CD14-positive monocyte (primary cell): ENCODE measurements around the gene C10orf95. TPM values are rescaled to one million over a fixed set of nuclear protein-coding genes. Genes with fewer than 3 reads are reported as not detected.

Experiments used
- DNase-seq, 3 donors: peaks; one replicate each; pipeline ENCODE4 v3.0.0-alpha.2; 2011 to 2022
- H2AFZ ChIP-seq: 2 replicates; pipeline ENCODE4 v1.6.0; 2012; ENCODE audit warnings: mild to moderate bottlenecking, low read depth, low read length, inconsistent platforms; ENCODE audit not compliant: insufficient read depth, poor library complexity, severe bottlenecking
- H3K27ac ChIP-seq, 2 donors: 1 replicate in 1 of 2; 2 replicates in 1 of 2; pipeline ENCODE4 v1.5.1; 2012 to 2013; ENCODE audit warnings: low read length in 2 of 2, control low read depth in 1 of 2, inconsistent platforms in 1 of 2, low read depth in 1 of 2, mild to moderate bottlenecking in 1 of 2
- H3K27me3 ChIP-seq, 2 donors: one replicate each; pipeline versions ENCODE4 v1.6.0 to v1.6.1; 2011 to 2013; ENCODE audit warnings: low read length in 2 of 2; ENCODE audit not compliant: control insufficient read depth in 2 of 2, insufficient read depth in 2 of 2
- H3K36me3 ChIP-seq, 2 donors: replicated peaks in 1 of 2; 1 replicate in 1 of 2; 2 replicates in 1 of 2; pipeline versions ENCODE4 v1.5.1 to v1.6.1; 2012 to 2013; ENCODE audit warnings: low read length in 2 of 2, control low read depth in 1 of 2, inconsistent platforms in 1 of 2, mild to moderate bottlenecking in 1 of 2; ENCODE audit not compliant: insufficient read depth in 2 of 2, control insufficient read depth in 1 of 2
- H3K4me1 ChIP-seq, 2 donors: 1 replicate in 1 of 2; 2 replicates in 1 of 2; pipeline versions ENCODE4 v1.5.1 to v1.6.1; 2012 to 2013; ENCODE audit warnings: low read length in 2 of 2, control low read depth in 1 of 2, inconsistent platforms in 1 of 2, mild to moderate bottlenecking in 1 of 2, moderate library complexity in 1 of 2; ENCODE audit not compliant: insufficient read depth in 2 of 2, control insufficient read depth in 1 of 2
- H3K4me2 ChIP-seq: replicated peaks from 2 replicates; pipeline ENCODE3; 2012; ENCODE audit warnings: low read length, moderate library complexity, mild to moderate bottlenecking; ENCODE audit not compliant: poor library complexity, severe bottlenecking; ENCODE audit errors: extremely low read depth
- H3K4me3 ChIP-seq, 3 experiments: fragments of 200-600 bp in 1 of 3; sonication (generic) in 1 of 3; replicated peaks in 1 of 3; 1 replicate in 2 of 3; 2 replicates in 1 of 3; pipeline ENCODE4 v1.5.1; 2011 to 2013; ENCODE audit warnings: low read length in 3 of 3, mild to moderate bottlenecking in 3 of 3, control low read depth in 2 of 3, low read depth in 2 of 3, inconsistent platforms in 1 of 3, moderate library complexity in 1 of 3
- H3K79me2 ChIP-seq: 2 replicates; pipeline ENCODE4 v1.6.0; 2012; ENCODE audit warnings: mild to moderate bottlenecking, control low read depth, inconsistent platforms, low read length, moderate library complexity; ENCODE audit not compliant: insufficient read depth
- H3K9ac ChIP-seq: 2 replicates; pipeline ENCODE4 v1.6.0; 2017; ENCODE audit warnings: low read length, mild to moderate bottlenecking; ENCODE audit not compliant: insufficient read depth, poor library complexity, severe bottlenecking
- H3K9me3 ChIP-seq, 2 donors: replicated peaks in 1 of 2; 1 replicate in 1 of 2; 2 replicates in 1 of 2; pipeline versions ENCODE4 v1.5.1 to v1.6.1; 2012 to 2013; ENCODE audit warnings: low read length in 2 of 2, control low read depth in 1 of 2; ENCODE audit not compliant: control insufficient read depth in 1 of 2, insufficient read depth in 1 of 2
- H4K20me1 ChIP-seq: 2 replicates; pipeline ENCODE4 v1.6.0; 2012; ENCODE audit warnings: mild to moderate bottlenecking, low read length, control low read depth, moderate library complexity; ENCODE audit not compliant: insufficient read depth
- H3K27ac Mint-ChIP-seq, 7 donors: one replicate each; pipeline ENCODE4 v1.8.0; 2020; ENCODE audit warnings: mild to moderate bottlenecking in 7 of 7, mixed read lengths in 7 of 7, moderate library complexity in 6 of 7, inconsistent platforms in 2 of 7
- H3K27me3 Mint-ChIP-seq, 3 donors: one replicate each; pipeline ENCODE4 v1.8.0; 2021 to 2022; ENCODE audit warnings: low read depth in 3 of 3, mild to moderate bottlenecking in 3 of 3, mixed read lengths in 3 of 3, moderate library complexity in 3 of 3, inconsistent platforms in 1 of 3
- H3K36me3 Mint-ChIP-seq, 2 donors: one replicate each; pipeline ENCODE4 v1.8.0; 2020; ENCODE audit warnings: mixed read lengths in 2 of 2, inconsistent platforms in 1 of 2, mild to moderate bottlenecking in 1 of 2
- H3K4me1 Mint-ChIP-seq: one replicate; pipeline ENCODE4 v1.8.0; 2020; ENCODE audit warnings: mild to moderate bottlenecking, mixed read lengths
- H3K4me3 Mint-ChIP-seq, 2 donors: one replicate each; pipeline ENCODE4 v1.8.0; 2020; ENCODE audit warnings: mild to moderate bottlenecking in 2 of 2, mixed read lengths in 2 of 2, moderate library complexity in 1 of 2
- H3K9me3 Mint-ChIP-seq, 7 donors: one replicate each; pipeline ENCODE4 v1.8.0; 2020 to 2022; ENCODE audit warnings: mixed read lengths in 7 of 7, mild to moderate bottlenecking in 6 of 7, moderate library complexity in 6 of 7, inconsistent platforms in 2 of 7
- CTCF ChIP-seq: fragments of 200-600 bp; IDR thresholded peaks from one replicate; pipeline ENCODE4 v1.8.0; 2022; ENCODE audit warnings: antibody characterized with exemption, mild to moderate bottlenecking
- WGBS: methylation state at CpG from one replicate; pipeline ENCODE4 v1.1.5; 2013; ENCODE audit warnings: missing lambda C conversion rate; ENCODE audit not compliant: insufficient coverage; 5-methylcytosine and 5-hydroxymethylcytosine counted together
- intact Hi-C, 2 donors: fragments of 100-400 bp; cut with micrococcal nuclease; formaldehyde crosslinking; loops; one replicate each; pipeline versions ENCODE4 v1.15.0 to v1.15.1; 2023
- polyA plus RNA-seq, 3 donors: library from polyadenylated mRNA; depleted of rRNA in 1 of 3; unstranded in 2 of 3; stranded (reverse) in 1 of 3; fragments of 300-500 nt in 2 of 3; fragments of >200 nt in 1 of 3; fragmentation: Illumina TruSeq in 2 of 3; gene quantifications; 1 replicate in 2 of 3; 2 replicates in 1 of 3; pipeline ENCODE4 v1.2.3, GENCODE V29; 2012 to 2021

C10orf95 gene
- polyA plus RNA-seq, 3 donors = 0.27 TPM; not detected in 2

GRCh38 chr10:102419269-102420180 lies 31.8 kb downstream of the C10orf95 start:
- Mint-ChIP-seq H3K9me3 (peaks cover 0 to 7% (median 4%) of the 10 kb centered on the region in 7 donors), H3K27ac (peak overlapping the region in 1 of 7 donors; percentile 75), H3K4me3 (peak overlapping the region; percentile 93 to 97), H3K36me3 (peaks cover 11 to 18% of the 10 kb centered on the region in 2 donors), H3K4me1 (peaks cover 36% of the 10 kb centered on the region), H3K27me3 (peaks cover 24 to 39% (median 24%) of the 10 kb centered on the region in 3 donors)
- peak in 1 of 3 donors; percentile 40 for DNase-seq
- intact Hi-C loops = loop anchor here (2.0 to 5.0 kb wide), 2 partner anchors 43 to 59 kb away; no protein-coding TSS in a partner anchor
- Histone ChIP-seq H3K4me3 (peak overlapping the region; percentile 2 to 96 (median 82)), H4K20me1 (peaks cover 24% of the 10 kb centered on the region), H3K4me2 (peak overlapping the region; percentile 98), H3K9ac (no peak overlapping the region), H3K27ac (no peak overlapping the region), H3K27me3 (peaks cover 11 to 27% of the 10 kb centered on the region in 2 donors), H3K4me1 (peaks cover 33 to 41% of the 10 kb centered on the region in 2 donors), H2AFZ (peak overlapping the region; percentile 90), H3K36me3 (peaks cover 16 to 17% of the 10 kb centered on the region in 2 donors), H3K79me2 (peaks cover 17% of the 10 kb centered on the region), H3K9me3 (no peaks in the 10 kb centered on the region)
- TF ChIP-seq CTCF = no peak
- 1% methylated on average over 36 of the region's 54 CpGs for WGBS

DNA sequence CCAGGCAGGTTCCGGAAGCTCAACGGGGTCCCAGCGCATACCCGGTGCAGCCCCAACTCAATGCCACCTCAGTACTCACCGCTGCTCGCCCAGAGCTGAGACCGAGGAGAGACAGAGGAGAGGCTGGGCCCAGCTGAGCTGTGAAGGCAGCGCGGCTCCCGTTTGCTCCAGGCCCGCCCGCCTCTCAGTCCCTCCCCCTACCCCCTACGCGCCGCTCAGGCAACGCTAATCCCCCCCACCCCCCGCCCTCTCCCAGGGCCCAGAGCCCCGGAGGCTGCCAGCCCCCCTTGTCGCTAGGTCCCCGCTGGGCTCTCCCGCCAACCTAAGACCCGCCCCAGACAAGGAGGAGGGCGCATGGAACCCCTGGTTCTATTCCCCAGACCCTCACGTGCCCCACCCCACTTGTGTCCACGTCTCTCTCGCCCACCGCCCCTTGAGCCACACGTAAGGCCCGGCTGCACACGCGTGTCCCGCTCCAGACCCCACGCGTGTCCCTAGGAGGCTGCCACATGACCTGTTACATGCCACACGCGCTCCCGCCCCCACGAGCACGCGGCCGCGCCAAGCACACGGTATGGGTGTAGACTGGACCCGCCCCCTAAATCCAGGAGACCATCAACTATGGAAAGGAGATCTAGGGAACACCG lies 32.6 kb downstream of the C10orf95 start, which contains the start of gene PSD:
PSD (minus strand) TSS at position 164 of the 647 bp plus-strand sequence. CDS start 1,747 bp downstream, outside the sequence.
- Mint-ChIP-seq H3K4me3 (peak within 1 kb of the TSS; percentile 31 to 97), H3K36me3 (peaks cover 4 to 10% of the 10 kb centered on the region in 2 donors), H3K27me3 (peaks cover 24 to 46% (median 28%) of the 10 kb centered on the region in 3 donors), H3K9me3 (peaks cover 0 to 7% (median 4%) of the 10 kb centered on the region in 7 donors), H3K4me1 (peaks cover 38% of the 10 kb centered on the region), H3K27ac (peak within 1 kb of the TSS in 1 of 7 donors; percentile 75)
- H3K79me2 ChIP-seq = peaks cover 14% of the 10 kb centered on the region
- H3K9me3 ChIP-seq = no peaks in the 10 kb centered on the region
- DNase-seq = peak in 1 of 3 donors; percentile 8
- H4K20me1 ChIP-seq = peaks cover 16% of the 10 kb centered on the region
- peaks cover 11 to 28% of the 10 kb centered on the region in 2 donors for H3K27me3 ChIP-seq
- peak within 1 kb of the TSS in 1 of 3 experiments; percentile 96 for H3K4me3 ChIP-seq
- H3K4me1 ChIP-seq = peaks cover 33 to 41% of the 10 kb centered on the region in 2 donors
- no peak within 1 kb of the TSS for H3K9ac ChIP-seq
- WGBS = 9% methylated on average over 28 of the region's 45 CpGs
- H3K4me2 ChIP-seq = peak within 1 kb of the TSS; percentile 98
- intact Hi-C loops = no loop called here
- no peak for TF ChIP-seq CTCF
- no peak within 1 kb of the TSS for H2AFZ ChIP-seq
- peaks cover 8 to 9% of the 10 kb centered on the region in 2 donors for H3K36me3 ChIP-seq
- H3K27ac ChIP-seq = no peak within 1 kb of the TSS
